SK-N-SH treated with all-trans-retinoic acid at 6 μM for 48 hours (cell line): ENCODE results near the gene ADRA2C.

ENCODE experiments used
- ATAC-seq: fragments of 200-7000 bp; cut with Tn5 transposase; 3 replicates; pipeline ENCODE4 v1.9.1; 2020; ENCODE audit warnings: mild to moderate bottlenecking, moderate library complexity
- ARNTL ChIP-seq: fragments of 450-650 bp; formaldehyde crosslinking; IDR thresholded peaks from 2 replicates; pipeline ENCODE4 v1.5.0; 2020; ENCODE audit warnings: low read depth, mild to moderate bottlenecking, moderate library complexity, borderline replicate concordance
- BACH2 ChIP-seq: fragments of 250-450 bp; sonication (Bioruptor Pico); IDR thresholded peaks from 2 replicates; pipeline ENCODE4 v1.9.0; 2021; ENCODE audit warnings: mild to moderate bottlenecking, borderline replicate concordance
- CSDC2 ChIP-seq: fragments of 250-450 bp; sonication (Bioruptor Pico); IDR thresholded peaks from 2 replicates; pipeline ENCODE4 v1.5.0; 2020; ENCODE audit warnings: mild to moderate bottlenecking, moderate library complexity
- ESRRG ChIP-seq: fragments of 250-450 bp; sonication (Bioruptor Pico); IDR thresholded peaks from 2 replicates; pipeline ENCODE4 v1.6.1; 2021; ENCODE audit warnings: mild to moderate bottlenecking
- GLIS3 ChIP-seq: fragments of 250-450 bp; sonication (Bioruptor Pico); IDR thresholded peaks from 2 replicates; pipeline ENCODE4 v1.5.0; 2020; ENCODE audit warnings: mild to moderate bottlenecking, moderate library complexity
- OSR1 ChIP-seq: fragments of 250-450 bp; sonication (Bioruptor Pico); IDR thresholded peaks from 2 replicates; pipeline ENCODE4 v1.8.0; 2022; ENCODE audit warnings: moderate library complexity, mild to moderate bottlenecking, inconsistent platforms
- PPARA ChIP-seq: fragments of 250-450 bp; sonication (Bioruptor Pico); IDR thresholded peaks from 2 replicates; pipeline ENCODE4 v1.5.0; 2020; ENCODE audit warnings: mild to moderate bottlenecking, borderline replicate concordance
- SNAI2 ChIP-seq: fragments of 250-450 bp; sonication (Bioruptor Pico); IDR thresholded peaks from 2 replicates; pipeline ENCODE4 v1.5.0; 2020; ENCODE audit warnings: mild to moderate bottlenecking, moderate library complexity
- TOX ChIP-seq: fragments of 250-450 bp; sonication (Bioruptor Pico); IDR thresholded peaks from 2 replicates; pipeline ENCODE4 v1.8.0; 2021; ENCODE audit warnings: mild to moderate bottlenecking, moderate library complexity, borderline replicate concordance
- ZC3H10 ChIP-seq: fragments of 250-450 bp; sonication (Bioruptor Pico); IDR thresholded peaks from 2 replicates; pipeline ENCODE4 v1.5.1; 2021; ENCODE audit warnings: mild to moderate bottlenecking, moderate library complexity
- ZFP30 ChIP-seq: fragments of 450-650 bp; formaldehyde crosslinking; IDR thresholded peaks from 2 replicates; pipeline ENCODE4 v1.5.0; 2022; ENCODE audit warnings: mild to moderate bottlenecking, moderate library complexity
- ZNF565 ChIP-seq: fragments of 450-650 bp; formaldehyde crosslinking; conservative IDR thresholded peaks from 2 replicates; pipeline ENCODE4 v1.5.0; 2020; ENCODE audit warnings: low read depth, mild to moderate bottlenecking, moderate library complexity
- TF ChIP-seq, protein P1 (sequence below): fragments of 250-450 bp; sonication (Bioruptor Pico); IDR thresholded peaks from 2 replicates; pipeline ENCODE4 v1.5.0; 2020; ENCODE audit warnings: mild to moderate bottlenecking, moderate library complexity
- TF ChIP-seq, protein P2 (sequence below): fragments of 250-450 bp; sonication (Bioruptor Pico); IDR thresholded peaks from 2 replicates; pipeline ENCODE4 v1.5.1; 2020; ENCODE audit warnings: low read depth, mild to moderate bottlenecking, moderate library complexity
- TF ChIP-seq, protein P3 (sequence below): fragments of 250-450 bp; sonication (Bioruptor Pico); IDR thresholded peaks from 2 replicates; pipeline ENCODE4 v1.8.0; 2021; ENCODE audit warnings: low read depth, mild to moderate bottlenecking, moderate library complexity, borderline replicate concordance
- TF ChIP-seq, protein P4 (sequence below): fragments of 250-450 bp; sonication (Bioruptor Pico); IDR thresholded peaks from 2 replicates; pipeline ENCODE4 v1.8.0; 2020; ENCODE audit warnings: mild to moderate bottlenecking, moderate library complexity, borderline replicate concordance
- TF ChIP-seq, protein P5 (sequence below): fragments of 250-450 bp; sonication (Bioruptor Pico); IDR thresholded peaks from 2 replicates; pipeline ENCODE4 v1.5.1; 2021; ENCODE audit warnings: mild to moderate bottlenecking, moderate library complexity

Gene ADRA2C

DNA sequence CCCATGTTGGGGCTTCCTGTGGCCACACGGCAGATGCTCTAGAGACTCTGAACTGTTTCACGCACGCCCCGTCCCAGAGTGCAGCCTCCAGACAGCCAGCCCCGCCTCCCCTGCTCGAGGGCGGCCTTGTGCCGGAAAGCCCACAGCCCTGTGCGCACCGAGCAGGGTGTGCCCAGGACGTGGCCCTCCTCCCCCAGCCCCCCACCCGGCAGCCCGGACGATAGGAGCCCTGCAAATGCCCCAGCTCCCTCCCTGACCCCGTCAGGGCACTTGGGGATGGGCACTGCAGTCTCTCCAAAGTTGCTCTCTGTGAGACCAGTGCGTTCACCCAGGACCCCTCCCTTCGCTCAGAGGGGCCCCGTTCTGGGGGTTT is 37.3 kb downstream of the ADRA2C start (continued):
- TF ChIP-seq, protein P1, sequence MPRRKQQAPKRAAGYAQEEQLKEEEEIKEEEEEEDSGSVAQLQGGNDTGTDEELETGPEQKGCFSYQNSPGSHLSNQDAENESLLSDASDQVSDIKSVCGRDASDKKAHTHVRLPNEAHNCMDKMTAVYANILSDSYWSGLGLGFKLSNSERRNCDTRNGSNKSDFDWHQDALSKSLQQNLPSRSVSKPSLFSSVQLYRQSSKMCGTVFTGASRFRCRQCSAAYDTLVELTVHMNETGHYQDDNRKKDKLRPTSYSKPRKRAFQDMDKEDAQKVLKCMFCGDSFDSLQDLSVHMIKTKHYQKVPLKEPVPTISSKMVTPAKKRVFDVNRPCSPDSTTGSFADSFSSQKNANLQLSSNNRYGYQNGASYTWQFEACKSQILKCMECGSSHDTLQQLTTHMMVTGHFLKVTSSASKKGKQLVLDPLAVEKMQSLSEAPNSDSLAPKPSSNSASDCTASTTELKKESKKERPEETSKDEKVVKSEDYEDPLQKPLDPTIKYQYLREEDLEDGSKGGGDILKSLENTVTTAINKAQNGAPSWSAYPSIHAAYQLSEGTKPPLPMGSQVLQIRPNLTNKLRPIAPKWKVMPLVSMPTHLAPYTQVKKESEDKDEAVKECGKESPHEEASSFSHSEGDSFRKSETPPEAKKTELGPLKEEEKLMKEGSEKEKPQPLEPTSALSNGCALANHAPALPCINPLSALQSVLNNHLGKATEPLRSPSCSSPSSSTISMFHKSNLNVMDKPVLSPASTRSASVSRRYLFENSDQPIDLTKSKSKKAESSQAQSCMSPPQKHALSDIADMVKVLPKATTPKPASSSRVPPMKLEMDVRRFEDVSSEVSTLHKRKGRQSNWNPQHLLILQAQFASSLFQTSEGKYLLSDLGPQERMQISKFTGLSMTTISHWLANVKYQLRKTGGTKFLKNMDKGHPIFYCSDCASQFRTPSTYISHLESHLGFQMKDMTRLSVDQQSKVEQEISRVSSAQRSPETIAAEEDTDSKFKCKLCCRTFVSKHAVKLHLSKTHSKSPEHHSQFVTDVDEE (CRISPR knock-in tag): no peak
- TF ChIP-seq, protein P2, sequence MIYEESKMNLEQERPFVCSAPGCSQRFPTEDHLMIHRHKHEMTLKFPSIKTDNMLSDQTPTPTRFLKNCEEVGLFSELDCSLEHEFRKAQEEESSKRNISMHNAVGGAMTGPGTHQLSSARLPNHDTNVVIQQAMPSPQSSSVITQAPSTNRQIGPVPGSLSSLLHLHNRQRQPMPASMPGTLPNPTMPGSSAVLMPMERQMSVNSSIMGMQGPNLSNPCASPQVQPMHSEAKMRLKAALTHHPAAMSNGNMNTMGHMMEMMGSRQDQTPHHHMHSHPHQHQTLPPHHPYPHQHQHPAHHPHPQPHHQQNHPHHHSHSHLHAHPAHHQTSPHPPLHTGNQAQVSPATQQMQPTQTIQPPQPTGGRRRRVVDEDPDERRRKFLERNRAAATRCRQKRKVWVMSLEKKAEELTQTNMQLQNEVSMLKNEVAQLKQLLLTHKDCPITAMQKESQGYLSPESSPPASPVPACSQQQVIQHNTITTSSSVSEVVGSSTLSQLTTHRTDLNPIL (CRISPR knock-in tag): no peak
- TF ChIP-seq BACH2 (CRISPR knock-in tag): no peak

DNA sequence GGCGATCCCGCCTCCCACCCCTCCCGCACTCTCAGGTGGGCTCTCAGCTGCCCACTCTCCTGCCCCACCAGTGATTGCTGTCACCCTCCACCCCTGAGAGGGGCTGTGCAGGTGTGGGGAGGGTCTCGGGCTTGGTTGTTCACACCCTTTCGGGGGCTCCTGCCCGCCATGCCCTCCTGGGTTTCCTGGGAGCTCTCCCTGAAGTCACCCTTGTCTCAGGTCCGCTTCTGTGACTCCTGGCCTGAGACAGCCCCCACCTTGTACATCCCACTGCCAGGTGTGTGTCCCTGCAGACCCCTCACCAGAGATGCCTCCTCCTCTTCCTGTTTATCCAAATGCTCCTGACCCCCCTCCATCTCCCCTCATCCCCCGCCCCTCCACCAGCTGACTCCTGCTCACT is 37.8 kb downstream of the ADRA2C start:
- TF ChIP-seq, protein P3, sequence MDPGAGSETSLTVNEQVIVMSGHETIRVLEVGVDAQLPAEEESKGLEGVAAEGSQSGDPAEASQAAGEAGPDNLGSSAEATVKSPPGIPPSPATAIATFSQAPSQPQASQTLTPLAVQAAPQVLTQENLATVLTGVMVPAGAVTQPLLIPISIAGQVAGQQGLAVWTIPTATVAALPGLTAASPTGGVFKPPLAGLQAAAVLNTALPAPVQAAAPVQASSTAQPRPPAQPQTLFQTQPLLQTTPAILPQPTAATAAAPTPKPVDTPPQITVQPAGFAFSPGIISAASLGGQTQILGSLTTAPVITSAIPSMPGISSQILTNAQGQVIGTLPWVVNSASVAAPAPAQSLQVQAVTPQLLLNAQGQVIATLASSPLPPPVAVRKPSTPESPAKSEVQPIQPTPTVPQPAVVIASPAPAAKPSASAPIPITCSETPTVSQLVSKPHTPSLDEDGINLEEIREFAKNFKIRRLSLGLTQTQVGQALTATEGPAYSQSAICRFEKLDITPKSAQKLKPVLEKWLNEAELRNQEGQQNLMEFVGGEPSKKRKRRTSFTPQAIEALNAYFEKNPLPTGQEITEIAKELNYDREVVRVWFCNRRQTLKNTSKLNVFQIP (CRISPR knock-in tag): no peak
- TF ChIP-seq, protein P1 (CRISPR knock-in tag): no peak
- TF ChIP-seq ZC3H10 (CRISPR knock-in tag) (no peak), ESRRG (CRISPR knock-in tag) (no peak), GLIS3 (CRISPR knock-in tag) (no peak), PPARA (CRISPR knock-in tag) (no peak), ZNF565 (CRISPR knock-in tag) (no peak)
- ATAC-seq: no peak

DNA sequence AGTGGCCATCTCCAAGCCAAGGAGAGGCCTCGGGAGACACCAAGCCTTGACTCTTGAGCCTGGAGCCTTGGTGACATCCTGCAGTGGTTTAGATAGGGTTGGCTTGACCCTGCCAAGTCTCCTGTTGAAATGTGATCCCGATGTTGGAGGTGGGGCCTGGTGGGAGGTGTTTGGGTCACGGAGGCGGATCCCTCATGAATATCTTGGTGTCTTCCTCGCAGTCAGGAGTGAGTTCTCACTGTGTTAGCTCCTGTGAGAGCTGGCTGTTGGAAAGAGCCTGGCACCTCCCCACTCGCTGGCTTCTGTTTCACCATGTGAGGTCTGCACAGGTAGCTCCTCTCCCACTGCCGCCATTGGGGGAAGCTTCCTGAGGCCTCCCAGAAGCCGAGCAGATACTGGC is 38.8 kb downstream of the ADRA2C start:
- no peak for ATAC-seq
- TF ChIP-seq, protein P1 (CRISPR knock-in tag): no peak
- no peak for TF ChIP-seq CSDC2
- no peak for TF ChIP-seq GLIS3 (CRISPR knock-in tag)
- no peak for TF ChIP-seq PPARA (CRISPR knock-in tag)
- no peak for TF ChIP-seq OSR1
- TF ChIP-seq, protein P4, sequence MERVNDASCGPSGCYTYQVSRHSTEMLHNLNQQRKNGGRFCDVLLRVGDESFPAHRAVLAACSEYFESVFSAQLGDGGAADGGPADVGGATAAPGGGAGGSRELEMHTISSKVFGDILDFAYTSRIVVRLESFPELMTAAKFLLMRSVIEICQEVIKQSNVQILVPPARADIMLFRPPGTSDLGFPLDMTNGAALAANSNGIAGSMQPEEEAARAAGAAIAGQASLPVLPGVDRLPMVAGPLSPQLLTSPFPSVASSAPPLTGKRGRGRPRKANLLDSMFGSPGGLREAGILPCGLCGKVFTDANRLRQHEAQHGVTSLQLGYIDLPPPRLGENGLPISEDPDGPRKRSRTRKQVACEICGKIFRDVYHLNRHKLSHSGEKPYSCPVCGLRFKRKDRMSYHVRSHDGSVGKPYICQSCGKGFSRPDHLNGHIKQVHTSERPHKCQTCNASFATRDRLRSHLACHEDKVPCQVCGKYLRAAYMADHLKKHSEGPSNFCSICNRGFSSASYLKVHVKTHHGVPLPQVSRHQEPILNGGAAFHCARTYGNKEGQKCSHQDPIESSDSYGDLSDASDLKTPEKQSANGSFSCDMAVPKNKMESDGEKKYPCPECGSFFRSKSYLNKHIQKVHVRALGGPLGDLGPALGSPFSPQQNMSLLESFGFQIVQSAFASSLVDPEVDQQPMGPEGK (CRISPR knock-in tag): no peak
- TF ChIP-seq ZNF565 (CRISPR knock-in tag): no peak
- TF ChIP-seq BACH2 (CRISPR knock-in tag): no peak
- TF ChIP-seq, protein P5, sequence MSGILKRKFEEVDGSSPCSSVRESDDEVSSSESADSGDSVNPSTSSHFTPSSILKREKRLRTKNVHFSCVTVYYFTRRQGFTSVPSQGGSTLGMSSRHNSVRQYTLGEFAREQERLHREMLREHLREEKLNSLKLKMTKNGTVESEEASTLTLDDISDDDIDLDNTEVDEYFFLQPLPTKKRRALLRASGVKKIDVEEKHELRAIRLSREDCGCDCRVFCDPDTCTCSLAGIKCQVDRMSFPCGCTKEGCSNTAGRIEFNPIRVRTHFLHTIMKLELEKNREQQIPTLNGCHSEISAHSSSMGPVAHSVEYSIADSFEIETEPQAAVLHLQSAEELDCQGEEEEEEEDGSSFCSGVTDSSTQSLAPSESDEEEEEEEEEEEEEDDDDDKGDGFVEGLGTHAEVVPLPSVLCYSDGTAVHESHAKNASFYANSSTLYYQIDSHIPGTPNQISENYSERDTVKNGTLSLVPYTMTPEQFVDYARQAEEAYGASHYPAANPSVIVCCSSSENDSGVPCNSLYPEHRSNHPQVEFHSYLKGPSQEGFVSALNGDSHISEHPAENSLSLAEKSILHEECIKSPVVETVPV: no peak
- no peak for TF ChIP-seq ZC3H10 (CRISPR knock-in tag)
- no peak for TF ChIP-seq SNAI2 (CRISPR knock-in tag)
- TF ChIP-seq ZFP30 (CRISPR knock-in tag): no peak
- TF ChIP-seq ARNTL (CRISPR knock-in tag): no peak
- TF ChIP-seq TOX (CRISPR knock-in tag): no peak
